Esophagus muscularis mucosa (tissue), 4 donors: Measurements from ENCODE around the gene FHIP2A. TPM values are rescaled to one million over a fixed set of nuclear protein-coding genes. Genes with fewer than 3 reads are reported as not detected.
"Not testable (repeated sequence)": the region's sequence is repeated elsewhere in the genome, so short reads cannot be mapped to it uniquely, and the experiment has no call there.

Experiments
- DNase-seq: peaks from one replicate; pipeline ENCODE4 v3.0.0-alpha.2; 2017; ENCODE audit errors: extremely low spot score
- H3K27ac ChIP-seq, 4 donors: fragments of 200-600 bp; sonication (generic); replicated peaks in 1 of 4; 1 replicate in 3 of 4; 2 replicates in 1 of 4; pipeline ENCODE4 v1.5.1; 2016 to 2019; ENCODE audit warnings: mild to moderate bottlenecking in 1 of 4
- H3K27me3 ChIP-seq, 4 donors: fragments of 200-600 bp; sonication (generic); one replicate each; pipeline versions ENCODE4 v1.5.1 to v1.6.0; 2016 to 2019
- H3K36me3 ChIP-seq, 4 donors: fragments of 200-600 bp; sonication (generic); one replicate each; pipeline ENCODE4 v1.5.1; 2016 to 2019
- H3K4me1 ChIP-seq, 4 donors: fragments of 200-600 bp; sonication (generic); one replicate each; pipeline ENCODE4 v1.5.1; 2016 to 2019
- H3K4me3 ChIP-seq, 4 donors: fragments of 200-600 bp; sonication (generic); 1 replicate in 2 of 4; 2 replicates in 2 of 4; pipeline ENCODE4 v1.5.1; 2016 to 2019; ENCODE audit warnings: mild to moderate bottlenecking in 4 of 4, moderate library complexity in 1 of 4
- H3K9me3 ChIP-seq, 4 donors: fragments of 200-600 bp; sonication (generic); 1 replicate in 3 of 4; 2 replicates in 1 of 4; pipeline ENCODE4 v1.5.1; 2016 to 2019
- CTCF ChIP-seq, 3 experiments: fragments of 200-600 bp in 2 of 3; fragments of 450-650 bp in 1 of 3; sonication (generic) in 2 of 3; IDR thresholded peaks; one replicate each; pipeline ENCODE4 v1.5.1; 2017 to 2019; ENCODE audit warnings: antibody characterized with exemption in 3 of 3, mild to moderate bottlenecking in 2 of 3, moderate library complexity in 1 of 3
- EP300 ChIP-seq: sonication (generic); formaldehyde crosslinking; IDR thresholded peaks from one replicate; pipeline ENCODE4 v1.6.1; 2017; ENCODE audit warnings: antibody characterized with exemption
- POLR2A ChIP-seq: fragments of 450-650 bp; IDR thresholded peaks from one replicate; pipeline ENCODE4 v1.6.1; 2017; ENCODE audit warnings: antibody characterized with exemption, moderate library complexity, mild to moderate bottlenecking, low read depth
- POLR2AphosphoS5 ChIP-seq, 2 donors: sonication (generic); formaldehyde crosslinking; IDR thresholded peaks; one replicate each; pipeline ENCODE4 v1.6.1; 2017; ENCODE audit warnings: antibody characterized with exemption in 2 of 2
- WGBS: methylation state at CpG from one replicate; pipeline ENCODE4 v1.1.5; 2018; 5-methylcytosine and 5-hydroxymethylcytosine counted together
- intact Hi-C: fragments of 100-400 bp; cut with DNase I; formaldehyde crosslinking; loops from one replicate; pipeline ENCODE4 v1.15.1; 2023
- total RNA-seq, 4 donors: library from RNA; depleted of rRNA; stranded (reverse); fragments of >200 nt; gene quantifications; one replicate each; pipeline versions ENCODE4 v1.1.0 to v1.2.1, GENCODE V29; 2016

FHIP2A gene
- total RNA-seq, 4 donors from 2014 or later, result 24.7 to 42.8 (median 39.0) TPM

- intact Hi-C loops, result no loop called here
- H3K27ac ChIP-seq, result peak overlapping the region in 1 of 4 donors; percentile 41
- no peak overlapping the region for H3K4me3 ChIP-seq
- WGBS, result 65% methylated on average over 6 of the region's 6 CpGs
- H3K9me3 ChIP-seq, result no peaks in the 10 kb centered on the region
- H3K36me3 ChIP-seq, result peaks cover 19 to 35% (median 26%) of the 10 kb centered on the region in 4 donors
- no peak for DNase-seq
- H3K27me3 ChIP-seq, result no peaks in the 10 kb centered on the region
- peaks cover 5 to 41% (median 36%) of the 10 kb centered on the region in 4 donors for H3K4me1 ChIP-seq
- TF ChIP-seq POLR2AphosphoS5 (IDR thresholded peaks at IDR 0.05) (no peak), EP300 (no peak), CTCF (IDR thresholded peaks at IDR 0.05) (no peak), POLR2A (no peak)
Observed at GRCh38 chr10:114831186-114831867, 9.7 kb downstream of the FHIP2A start.

DNA sequence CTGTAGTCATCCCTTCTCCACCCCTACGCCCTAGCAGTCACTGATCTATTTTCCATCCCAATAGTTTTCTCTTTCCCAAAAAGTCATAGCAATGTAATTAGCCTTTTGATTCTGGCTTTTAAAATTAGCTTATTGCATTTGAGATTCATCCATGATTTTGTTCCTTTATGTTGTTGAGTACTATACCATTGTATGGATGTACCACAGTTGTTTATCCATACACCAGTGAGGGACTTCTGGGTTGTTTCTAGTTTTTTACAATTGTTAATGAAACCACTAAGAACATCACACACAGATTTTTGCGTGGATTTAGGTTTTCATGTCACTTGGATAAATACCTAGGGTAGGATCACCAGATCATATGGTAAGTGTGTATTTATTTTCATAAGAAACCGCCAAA is 16.1 kb downstream of the FHIP2A start:
- no peak overlapping the region for H3K4me3 ChIP-seq
- TF ChIP-seq POLR2A (no peak), CTCF (IDR thresholded peaks at IDR 0.05) (no peak), EP300 (no peak), POLR2AphosphoS5 (IDR thresholded peaks at IDR 0.05) (no peak)
- intact Hi-C loops, result no loop called here
- H3K9me3 ChIP-seq, result no peaks in the 10 kb centered on the region
- DNase-seq, result no peak
- H3K36me3 ChIP-seq, result peaks cover 57 to 98% (median 81%) of the 10 kb centered on the region in 4 donors
- no peaks in the 10 kb centered on the region for H3K27me3 ChIP-seq
- 95% methylated on average over 3 of the region's 3 CpGs for WGBS
- H3K4me1 ChIP-seq, result peaks cover 0 to 6% (median 0%) of the 10 kb centered on the region in 4 donors
- no peak overlapping the region for H3K27ac ChIP-seq

GRCh38 chr10:114839901-114840300 is 18.3 kb downstream of the FHIP2A start:
- Histone ChIP-seq H3K9me3 (no peaks in the 10 kb centered on the region), H3K4me1 (no peaks in the 10 kb centered on the region), H3K27me3 (no peaks in the 10 kb centered on the region), H3K4me3 (no peak overlapping the region), H3K27ac (no peak overlapping the region), H3K36me3 (peaks cover 66 to 100% (median 89%) of the 10 kb centered on the region in 4 donors)
- TF ChIP-seq EP300, result no peak
- TF ChIP-seq POLR2AphosphoS5 (IDR thresholded peaks at IDR 0.05), result no peak
- TF ChIP-seq POLR2A, result no peak
- no peak for TF ChIP-seq CTCF (IDR thresholded peaks at IDR 0.05)
- no peak for DNase-seq
- WGBS, result 92% methylated on average over 3 of the region's 3 CpGs
- intact Hi-C loops, result no loop called here

DNA sequence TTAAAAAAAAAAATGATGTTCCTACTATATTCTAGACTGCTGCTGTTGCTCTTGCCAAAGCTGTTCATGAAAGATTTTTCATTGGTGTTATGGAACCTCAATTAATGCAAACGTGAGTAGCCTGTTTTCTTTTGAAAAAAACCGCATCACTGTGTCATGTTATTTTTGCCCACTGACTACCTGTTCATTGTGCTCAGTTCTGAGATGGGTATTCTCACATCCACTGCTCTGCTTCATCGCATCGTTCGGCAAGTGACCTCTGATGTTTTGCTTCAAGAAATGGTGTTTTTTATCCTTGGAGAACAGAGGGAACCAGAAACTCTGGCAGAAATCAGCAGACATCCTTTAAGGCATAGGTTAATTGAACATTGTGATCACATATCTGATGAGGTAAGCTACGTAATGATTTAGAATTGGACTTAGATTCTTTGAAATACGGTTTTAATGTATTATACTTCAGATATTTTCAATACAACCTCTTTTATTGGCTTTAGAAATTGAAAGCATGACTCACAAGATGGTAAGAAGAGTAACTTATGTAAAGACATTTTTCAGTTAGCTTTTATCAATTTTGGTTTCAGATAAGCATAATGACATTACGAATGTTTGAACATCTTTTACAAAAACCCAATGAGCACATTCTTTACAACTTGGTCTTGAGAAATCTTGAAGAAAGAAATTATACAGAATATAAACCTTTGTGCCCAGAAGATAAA is 24.6 kb downstream of the FHIP2A start:
- TF ChIP-seq EP300, result no peak
- no peak for TF ChIP-seq POLR2A
- no peak for TF ChIP-seq CTCF (IDR thresholded peaks at IDR 0.05)
- TF ChIP-seq POLR2AphosphoS5 (IDR thresholded peaks at IDR 0.05), result no peak
- DNase-seq, result no peak
- no peak overlapping the region for H3K4me3 ChIP-seq
- no peaks in the 10 kb centered on the region for H3K4me1 ChIP-seq
- intact Hi-C loops, result no loop called here
- WGBS, result 88% methylated on average over 8 of the region's 8 CpGs
- no peaks in the 10 kb centered on the region for H3K9me3 ChIP-seq
- H3K27ac ChIP-seq, result no peak overlapping the region
- peaks cover 68 to 100% (median 94%) of the 10 kb centered on the region in 4 donors for H3K36me3 ChIP-seq
- no peaks in the 10 kb centered on the region for H3K27me3 ChIP-seq

GRCh38 chr10:114847517-114847916 is 25.9 kb downstream of the FHIP2A start:
- H3K4me3 ChIP-seq, DNase-seq, H3K4me1 ChIP-seq, H3K9me3 ChIP-seq, H3K27me3 ChIP-seq, intact Hi-C loops, H3K27ac ChIP-seq: not testable (repeated sequence)
- peaks cover 70 to 100% (median 92%) of the 10 kb centered on the region in 4 donors for H3K36me3 ChIP-seq
- WGBS, result 97% methylated on average over 10 of the region's 10 CpGs
